K562 (cell line): Measurements from ENCODE around the gene ZNF610. TPM values are rescaled to one million over a fixed set of nuclear protein-coding genes. Genes with fewer than 3 reads are reported as not detected.
"Not testable (repeated sequence)": the region's sequence is repeated elsewhere in the genome, so short reads cannot be mapped to it uniquely, and the experiment has no call there.

Source experiments
- ATAC-seq: fragments of 200-7000 bp; cut with Tn5 transposase; 3 replicates; pipeline ENCODE4 v1.9.1; 2020; ENCODE audit warnings: moderate library complexity
- BruUV-seq: library from RNA; stranded (reverse); fragments of 400-500 nt; replicated peaks from 2 replicates; lab custom pipeline; 2021; lab: Mats Ljungman, UMichigan
- CTCF ChIA-PET: fragments of 300-600 bp; formaldehyde crosslinking; extraction: SDS; loops from one replicate; lab custom pipeline; 2021; ENCODE audit warnings: low intra/inter-chr PET ratio; lab: Yijun Ruan, JAX
- POLR2A ChIA-PET: fragments of 300-600, 350-650 bp; sonication (Branson Sonifier 250); formaldehyde crosslinking; extraction: SDS; loops from one replicate; lab custom pipeline; 2021; ENCODE audit warnings: antibody characterized with exemption, inconsistent platforms; lab: Yijun Ruan, JAX
- DNase-seq, 4 experiments: peaks; one replicate each; pipeline versions ENCODE4 v3.0.0 to v3.0.0-alpha.2; 2011 to 2018; ENCODE audit warnings: low spot score in 3 of 4, mixed read lengths in 3 of 4; ENCODE audit errors: extremely low read depth in 1 of 4
- FAIRE-seq: peaks from 2 replicates; lab custom pipeline; 2011; peaks lifted over from hg19 to GRCh38; lab: Jason Lieb, UNC
- H2AFZ ChIP-seq: 2 replicates; pipeline ENCODE4 v1.6.0; 2011; ENCODE audit warnings: low read depth, low read length, control low read depth, inconsistent platforms
- H3K27ac ChIP-seq: fragments of 200-600 bp; 3 replicates; pipeline ENCODE4 v1.8.0; 2011; ENCODE audit warnings: low read depth, mild to moderate bottlenecking, control low read depth, inconsistent platforms, low read length, moderate library complexity, mixed read lengths; ENCODE audit errors: extremely low read depth
- H3K27me3 ChIP-seq, 2 experiments: fragments of 300-600 bp in 1 of 2; 2 replicates in 1 of 2; 3 replicates in 1 of 2; pipeline versions ENCODE4 v1.6.0 to v1.8.0; 2011; ENCODE audit warnings: inconsistent platforms in 2 of 2, low read length in 2 of 2, mild to moderate bottlenecking in 1 of 2, mixed read lengths in 1 of 2, moderate library complexity in 1 of 2; ENCODE audit not compliant: control insufficient read depth in 2 of 2, insufficient read depth in 2 of 2
- H3K36me3 ChIP-seq: fragments of 300-600 bp; 3 replicates; pipeline ENCODE4 v1.8.0; 2011; ENCODE audit warnings: mild to moderate bottlenecking, low read length, inconsistent platforms; ENCODE audit not compliant: control insufficient read depth, insufficient read depth
- H3K4me1 ChIP-seq, 2 experiments: fragments of 200-600 bp in 1 of 2; replicated peaks in 1 of 2; 2 replicates in 1 of 2; 3 replicates in 1 of 2; pipeline versions ENCODE4 v1.5.1 to v1.8.0; 2011; ENCODE audit warnings: inconsistent platforms in 2 of 2, low read length in 2 of 2, mild to moderate bottlenecking in 1 of 2, mixed read lengths in 1 of 2, moderate library complexity in 1 of 2; ENCODE audit not compliant: control insufficient read depth in 2 of 2, insufficient read depth in 2 of 2
- H3K4me2 ChIP-seq: 2 replicates; pipeline ENCODE4 v1.6.1; 2011; ENCODE audit warnings: low read length, control low read depth, inconsistent platforms, mixed read lengths; ENCODE audit not compliant: insufficient read depth
- H3K4me3 ChIP-seq: fragments of 200-600 bp; sonication (generic), shearing (Covaris generic); 2 replicates; pipeline ENCODE4 v1.5.1; 2016; ENCODE audit warnings: control low read depth, inconsistent platforms
- H3K79me2 ChIP-seq: fragments of 200-600 bp; 3 replicates; pipeline ENCODE4 v1.8.0; 2011; ENCODE audit warnings: low read length, inconsistent platforms; ENCODE audit not compliant: control insufficient read depth, insufficient read depth
- H3K9ac ChIP-seq, 2 experiments: 2 replicates each; pipeline versions ENCODE4 v1.6.0 to v1.6.1; 2011; ENCODE audit warnings: low read depth in 2 of 2, low read length in 2 of 2, control low read depth in 1 of 2, inconsistent platforms in 1 of 2, mild to moderate bottlenecking in 1 of 2, mixed read lengths in 1 of 2; ENCODE audit not compliant: insufficient read depth in 1 of 2
- H3K9me1 ChIP-seq: one replicate; pipeline ENCODE4 v1.6.0; 2011; ENCODE audit warnings: inconsistent platforms, mild to moderate bottlenecking, low read length, moderate library complexity; ENCODE audit not compliant: control insufficient read depth, insufficient read depth
- H3K9me3 ChIP-seq: replicated peaks from 2 replicates; pipeline ENCODE4 v1.5.1; 2011; ENCODE audit warnings: low read depth, low read length, inconsistent platforms; ENCODE audit not compliant: control insufficient read depth, insufficient read depth
- H4K20me1 ChIP-seq: replicated peaks from 2 replicates; pipeline ENCODE4 v1.6.1; 2011; ENCODE audit warnings: low read length, inconsistent platforms, mixed read lengths; ENCODE audit not compliant: control insufficient read depth, insufficient read depth
- CBFA2T3 ChIP-seq: fragments of 450-650 bp; IDR thresholded peaks from 2 replicates; pipeline ENCODE4 v1.6.1; 2017
- CHCHD3 ChIP-seq: fragments of 250-450 bp; sonication (Bioruptor Pico); IDR thresholded peaks from 2 replicates; pipeline ENCODE4 v2.1.2; 2022; ENCODE audit warnings: mild to moderate bottlenecking
- CTCF ChIP-seq, 3 experiments: IDR thresholded peaks in 2 of 3; conservative IDR thresholded peaks in 1 of 3; 2 replicates each; pipeline ENCODE4 v1.5.1; 2011 to 2012; ENCODE audit warnings: low read length in 3 of 3, mild to moderate bottlenecking in 3 of 3, control low read depth in 2 of 3, improper control_type of control experiment in 1 of 3, inconsistent platforms in 1 of 3, low read depth in 1 of 3, mixed read lengths in 1 of 3, moderate library complexity in 1 of 3; ENCODE audit not compliant: insufficient read depth in 2 of 3
- DIDO1 ChIP-seq: fragments of 450-650 bp; IDR thresholded peaks from 2 replicates; pipeline ENCODE4 v1.6.1; 2016; ENCODE audit warnings: low read depth, missing biosample characterization, missing genetic modification characterization
- NCOA4 ChIP-seq: fragments of 450-650 bp; IDR thresholded peaks from 2 replicates; pipeline ENCODE4 v1.6.1; 2018; ENCODE audit warnings: mild to moderate bottlenecking; ENCODE audit not compliant: partially characterized antibody
- RNF219 ChIP-seq: fragments of 250-450 bp; sonication (Bioruptor Pico); IDR thresholded peaks from 2 replicates; pipeline ENCODE4 v1.5.0; 2022; ENCODE audit warnings: mild to moderate bottlenecking
- STAG1 ChIP-seq: sonication (generic); formaldehyde crosslinking; IDR thresholded peaks from 2 replicates; pipeline ENCODE4 v1.5.0; 2020; ENCODE audit warnings: missing genetic modification reagents, borderline replicate concordance
- WGBS: fragments of 100-300 bp; shearing (Covaris generic); methylation state at CpG from one replicate; pipeline ENCODE4 v1.1.6; 2016; ENCODE audit warnings: low coverage, mixed read lengths; ENCODE audit not compliant: insufficient coverage; ENCODE audit errors: missing lambda C conversion rate; 5-methylcytosine and 5-hydroxymethylcytosine counted together
- in situ Hi-C: fragments of 300-500 bp; cut with MboI; formaldehyde crosslinking; loops from 4 replicates; pipeline ENCODE4 v1.15.0; 2018; ENCODE audit warnings: inconsistent platforms, mixed read lengths
- intact Hi-C: fragments of 100-400 bp; cut with micrococcal nuclease; formaldehyde crosslinking; loops from 2 replicates; pipeline ENCODE4 v1.14.2; 2022
- polyA plus RNA-seq, 8 experiments: library from polyadenylated mRNA; depleted of rRNA in 4 of 8; stranded (reverse) in 5 of 8; unstranded in 3 of 8; fragments of >200 nt; fragmentation: Nextera tagmentation in 2 of 8; fragmentation: Illumina TruSeq in 1 of 8; extraction: Ambion mirVana in 2 of 8; extraction: Trizol in 1 of 8; gene quantifications; 2 replicates each; pipeline versions ENCODE4 v1.2.1 to v1.2.3, GENCODE V29; 2011 to 2014; ENCODE audit warnings: inconsistent platforms in 1 of 8, missing spikeins in 1 of 8
- total RNA-seq, 7 experiments: library from RNA; depleted of rRNA in 6 of 7; stranded (reverse); fragments of >200 nt in 6 of 7; fragmentation: Illumina TruSeq in 2 of 7; extraction: Trizol in 2 of 7; gene quantifications; 2 replicates each; pipeline versions ENCODE4 v1.2.1 to v1.2.3, GENCODE V29; 2011 to 2021; ENCODE audit warnings: low replicate concordance in 1 of 7

Gene ZNF610
- total and polyA plus RNA-seq, 9 of the 15 experiments (the other 6 are each of a cell fraction or from before 2014, with no cell fraction given), result not detected

- BruUV-seq, in situ Hi-C loops, H3K9me3 ChIP-seq, CTCF ChIA-PET, H3K27me3 ChIP-seq, H3K79me2 ChIP-seq, intact Hi-C loops, H3K27ac ChIP-seq, H3K9me1 ChIP-seq, FAIRE-seq, H3K4me1 ChIP-seq, H3K9ac ChIP-seq, H4K20me1 ChIP-seq, POLR2A ChIA-PET, H3K36me3 ChIP-seq, ATAC-seq, H3K4me2 ChIP-seq, H2AFZ ChIP-seq, H3K4me3 ChIP-seq, DNase-seq: not testable (repeated sequence)
- 5% methylated on average over 3 of the region's 3 CpGs for WGBS
- TF ChIP-seq CBFA2T3, result peak; percentile 25; the same call in 1 of the 2 replicates
These were observed 3.0 kb downstream of the ZNF610 start for GRCh38 chr19:52339022-52339421.

- Histone ChIP-seq H3K27me3 (no peaks in the 10 kb centered on the region), H3K4me2 (no peak overlapping the region), H3K4me1 (no peaks in the 10 kb centered on the region; a peak in 1 of 5 replicates), H3K4me3 (no peak overlapping the region), H3K27ac (no peak overlapping the region), H3K79me2 (no peaks in the 10 kb centered on the region), H3K36me3 (no peaks in the 10 kb centered on the region), H3K9me3 (no peaks in the 10 kb centered on the region), H4K20me1 (no peaks in the 10 kb centered on the region), H3K9ac (no peak overlapping the region), H3K9me1 (no peaks in the 10 kb centered on the region), H2AFZ (no peak overlapping the region)
- intact Hi-C loops, result no loop called here
- peak; percentile 61 to 68 (median 64) for DNase-seq
- WGBS, result 2% methylated on average over 8 of the region's 8 CpGs
- peak; percentile 74; the same call in 2 of the 3 replicates for ATAC-seq
- ChIA-PET POLR2A (interaction anchor here (0.8 kb wide), 1 partner anchor 167 kb away, joined by 3 read pairs; no protein-coding TSS in a partner anchor), CTCF (interaction anchor here (0.6 kb wide), 1 partner anchor 688 kb away, joined by 3 read pairs; no protein-coding TSS in a partner anchor)
- BruUV-seq, result no TSS peak
- in situ Hi-C loops, result no loop called here
- FAIRE-seq, result peak; percentile 82
- TF ChIP-seq CTCF (IDR thresholded peaks at IDR 0.05 in 2 of 3, conservative IDR thresholded peaks at IDR 0.05 in 1 of 3; ENCODE audit: insufficient read depth in 2 of 3, low read depth in 1 of 3, low read length in 3 of 3), result peak; percentile 62 to 69 (median 64)
- TF ChIP-seq CHCHD3, result no peak
- peak; percentile 12; the same call in 1 of the 2 replicates for TF ChIP-seq STAG1 (CRISPR knock-in tag)
- no peak for TF ChIP-seq RNF219 (CRISPR knock-in tag)
- no peak for TF ChIP-seq NCOA4
- TF ChIP-seq DIDO1 (tag), result no peak
These were observed 7.5 kb downstream of the ZNF610 start for GRCh38 chr19:52343548-52343947.
